Hepatocyte (in vitro differentiated cells): ENCODE measurements around the gene PET117.

ENCODE experiments used
- EZH2 ChIP-seq: fragments of 200-600 bp; sonication (generic); IDR thresholded peaks from 2 replicates; pipeline ENCODE4 v1.6.1; 2016; ENCODE audit warnings: antibody characterized with exemption, mild to moderate bottlenecking, borderline replicate concordance
- EZH2phosphoT487 ChIP-seq: fragments of 200-600 bp; sonication (generic); IDR thresholded peaks from one replicate; pipeline ENCODE4 v1.6.1; 2018; ENCODE audit warnings: antibody characterized with exemption, mild to moderate bottlenecking, low read depth, moderate library complexity; ENCODE audit not compliant: unreplicated experiment, severe bottlenecking
- TF ChIP-seq, protein P1 (sequence below): fragments of 200-600 bp; sonication (generic); IDR thresholded peaks from 2 replicates; pipeline ENCODE4 v1.5.1; 2016; ENCODE audit warnings: antibody characterized with exemption, mild to moderate bottlenecking; ENCODE audit not compliant: poor library complexity

DNA sequence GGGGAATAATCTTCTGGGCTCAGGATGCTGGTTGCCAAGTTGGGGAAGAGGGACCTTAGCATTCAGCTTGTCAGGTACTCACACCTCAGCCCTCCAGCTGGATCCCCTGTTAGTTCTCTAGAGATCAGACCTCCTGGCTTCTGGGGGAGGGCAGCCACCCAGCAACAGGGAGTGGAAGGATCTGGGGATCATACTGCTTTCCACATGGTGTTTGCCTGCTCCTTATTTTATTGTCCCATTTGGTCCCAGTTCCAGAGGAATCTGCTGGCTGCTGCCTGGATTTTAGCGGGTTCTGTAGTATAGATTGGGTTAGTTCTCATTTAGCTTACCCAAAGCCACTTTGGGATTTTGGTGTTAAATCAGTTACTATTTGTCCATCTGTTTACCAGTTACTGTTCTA, 29.3 kb downstream of the PET117 start:
- TF ChIP-seq, protein P1, sequence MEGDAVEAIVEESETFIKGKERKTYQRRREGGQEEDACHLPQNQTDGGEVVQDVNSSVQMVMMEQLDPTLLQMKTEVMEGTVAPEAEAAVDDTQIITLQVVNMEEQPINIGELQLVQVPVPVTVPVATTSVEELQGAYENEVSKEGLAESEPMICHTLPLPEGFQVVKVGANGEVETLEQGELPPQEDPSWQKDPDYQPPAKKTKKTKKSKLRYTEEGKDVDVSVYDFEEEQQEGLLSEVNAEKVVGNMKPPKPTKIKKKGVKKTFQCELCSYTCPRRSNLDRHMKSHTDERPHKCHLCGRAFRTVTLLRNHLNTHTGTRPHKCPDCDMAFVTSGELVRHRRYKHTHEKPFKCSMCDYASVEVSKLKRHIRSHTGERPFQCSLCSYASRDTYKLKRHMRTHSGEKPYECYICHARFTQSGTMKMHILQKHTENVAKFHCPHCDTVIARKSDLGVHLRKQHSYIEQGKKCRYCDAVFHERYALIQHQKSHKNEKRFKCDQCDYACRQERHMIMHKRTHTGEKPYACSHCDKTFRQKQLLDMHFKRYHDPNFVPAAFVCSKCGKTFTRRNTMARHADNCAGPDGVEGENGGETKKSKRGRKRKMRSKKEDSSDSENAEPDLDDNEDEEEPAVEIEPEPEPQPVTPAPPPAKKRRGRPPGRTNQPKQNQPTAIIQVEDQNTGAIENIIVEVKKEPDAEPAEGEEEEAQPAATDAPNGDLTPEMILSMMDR, result no peak
- TF ChIP-seq EZH2 (no peak), EZH2phosphoT487 (no peak)
